Parathyroid adenoma (tissue), 2 donors: ENCODE data around the gene ASMTL.
A peak's percentile ranks its signal among the peaks of the same experiment; 100 is the strongest.

Source experiments
- H2AFZ ChIP-seq: fragments of 300-600 bp; sonication (generic); one replicate; pipeline ENCODE4 v1.7.0; 2017; ENCODE audit warnings: antibody characterized with exemption, mild to moderate bottlenecking
- H3K27ac ChIP-seq: fragments of 300-600 bp; sonication (generic); one replicate; pipeline ENCODE4 v1.7.0; 2017
- H3K27me3 ChIP-seq: fragments of 300-600 bp; sonication (generic); one replicate; pipeline ENCODE4 v1.7.0; 2017; ENCODE audit warnings: low read length; ENCODE audit not compliant: control insufficient read depth, insufficient read depth
- H3K36me3 ChIP-seq: fragments of 300-600 bp; sonication (generic); one replicate; pipeline ENCODE4 v1.7.0; 2017; ENCODE audit warnings: low read length; ENCODE audit not compliant: control insufficient read depth, insufficient read depth
- H3K4me1 ChIP-seq: fragments of 300-600 bp; sonication (generic); one replicate; pipeline ENCODE4 v1.7.0; 2017; ENCODE audit warnings: control low read depth
- H3K4me2 ChIP-seq: fragments of 300-600 bp; sonication (generic); one replicate; pipeline ENCODE4 v1.7.0; 2017; ENCODE audit warnings: low read length
- H3K4me3 ChIP-seq: fragments of 300-600 bp; sonication (generic); one replicate; pipeline ENCODE4 v1.7.0; 2017; ENCODE audit warnings: low read depth, low read length
- H3K79me2 ChIP-seq: fragments of 300-600 bp; sonication (generic); one replicate; pipeline ENCODE4 v1.7.0; 2017; ENCODE audit warnings: control low read depth
- H3K9ac ChIP-seq: fragments of 300-600 bp; sonication (generic); one replicate; pipeline ENCODE4 v1.7.0; 2017; ENCODE audit warnings: mild to moderate bottlenecking
- H3K9me3 ChIP-seq: fragments of 300-600 bp; sonication (generic); one replicate; pipeline ENCODE4 v1.7.0; 2017; ENCODE audit warnings: low read length; ENCODE audit not compliant: control insufficient read depth
- TF ChIP-seq, protein P1 (sequence below): fragments of 300-600 bp; sonication (generic); IDR thresholded peaks from one replicate; pipeline ENCODE4 v1.7.0; 2017; ENCODE audit warnings: antibody characterized with exemption, mild to moderate bottlenecking
- donor health status: primary hyperparathyroidism.

Gene ASMTL

DNA sequence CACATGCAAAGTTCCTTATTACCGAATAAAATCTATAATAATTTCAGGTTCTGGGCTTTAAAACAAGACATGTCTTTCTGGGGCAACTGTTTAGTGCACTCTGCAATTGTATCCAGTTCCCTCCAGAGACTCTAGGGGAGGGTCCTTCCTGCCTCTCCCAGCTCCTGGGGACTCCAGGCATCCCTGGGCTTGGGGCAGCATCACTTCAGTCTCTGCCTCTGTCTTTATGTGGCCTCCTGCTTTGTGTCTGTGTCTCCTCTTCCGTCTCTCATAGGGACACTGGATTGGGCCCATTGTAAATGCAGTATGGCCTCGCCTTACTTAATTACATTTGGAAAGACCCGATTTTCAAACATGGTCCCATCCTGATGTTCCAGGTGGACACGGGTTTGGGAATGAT lies 10.9 kb upstream of the ASMTL start:
- H3K27ac ChIP-seq, result peak overlapping the region; percentile 39
- H3K4me3 ChIP-seq, result no peak overlapping the region
- no peaks in the 10 kb centered on the region for H3K36me3 ChIP-seq
- TF ChIP-seq, protein P1, sequence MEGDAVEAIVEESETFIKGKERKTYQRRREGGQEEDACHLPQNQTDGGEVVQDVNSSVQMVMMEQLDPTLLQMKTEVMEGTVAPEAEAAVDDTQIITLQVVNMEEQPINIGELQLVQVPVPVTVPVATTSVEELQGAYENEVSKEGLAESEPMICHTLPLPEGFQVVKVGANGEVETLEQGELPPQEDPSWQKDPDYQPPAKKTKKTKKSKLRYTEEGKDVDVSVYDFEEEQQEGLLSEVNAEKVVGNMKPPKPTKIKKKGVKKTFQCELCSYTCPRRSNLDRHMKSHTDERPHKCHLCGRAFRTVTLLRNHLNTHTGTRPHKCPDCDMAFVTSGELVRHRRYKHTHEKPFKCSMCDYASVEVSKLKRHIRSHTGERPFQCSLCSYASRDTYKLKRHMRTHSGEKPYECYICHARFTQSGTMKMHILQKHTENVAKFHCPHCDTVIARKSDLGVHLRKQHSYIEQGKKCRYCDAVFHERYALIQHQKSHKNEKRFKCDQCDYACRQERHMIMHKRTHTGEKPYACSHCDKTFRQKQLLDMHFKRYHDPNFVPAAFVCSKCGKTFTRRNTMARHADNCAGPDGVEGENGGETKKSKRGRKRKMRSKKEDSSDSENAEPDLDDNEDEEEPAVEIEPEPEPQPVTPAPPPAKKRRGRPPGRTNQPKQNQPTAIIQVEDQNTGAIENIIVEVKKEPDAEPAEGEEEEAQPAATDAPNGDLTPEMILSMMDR, result no peak
- no peaks in the 10 kb centered on the region for H3K4me1 ChIP-seq
- H2AFZ ChIP-seq, result no peak overlapping the region
- H3K4me2 ChIP-seq, result no peak overlapping the region
- no peaks in the 10 kb centered on the region for H3K79me2 ChIP-seq
- no peak overlapping the region for H3K9ac ChIP-seq
- no peaks in the 10 kb centered on the region for H3K9me3 ChIP-seq
- H3K27me3 ChIP-seq, result no peaks in the 10 kb centered on the region

DNA sequence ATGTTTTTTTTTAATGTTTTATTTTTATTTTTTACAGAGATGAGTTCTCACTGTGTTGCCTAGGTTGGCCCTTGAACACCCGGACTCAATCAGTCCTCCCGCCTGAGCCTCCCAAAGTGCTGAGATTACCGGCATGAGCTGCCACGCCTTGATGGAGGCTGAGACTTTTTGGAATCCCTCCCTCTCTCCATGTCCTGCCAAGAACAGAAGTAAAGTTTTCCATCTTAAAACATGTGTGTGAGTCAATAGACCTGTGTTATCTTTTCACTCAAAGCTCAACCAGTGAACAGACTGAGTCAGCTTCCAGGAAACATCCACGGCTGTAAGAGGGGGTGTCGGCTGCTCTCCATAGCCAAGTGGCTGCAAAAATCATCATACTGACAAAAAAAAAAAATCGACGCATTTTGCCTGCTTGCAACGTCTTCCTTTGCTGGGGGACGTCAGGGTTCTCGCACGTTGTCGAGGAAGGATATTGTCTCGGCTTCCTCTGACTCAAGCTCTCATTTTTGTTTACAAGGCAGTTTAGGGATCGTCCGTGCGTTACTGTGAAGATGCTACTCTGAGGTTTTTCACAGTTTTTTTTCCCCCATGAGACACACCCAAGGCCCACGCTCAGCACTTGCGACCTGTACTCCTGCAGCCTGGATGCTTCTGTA lies 10.0 kb upstream of the ASMTL start:
- TF ChIP-seq, protein P1, result no peak
- H3K27me3 ChIP-seq, result no peaks in the 10 kb centered on the region
- no peak overlapping the region for H3K9ac ChIP-seq
- H3K4me3 ChIP-seq, result no peak overlapping the region
- no peaks in the 10 kb centered on the region for H3K36me3 ChIP-seq
- no peak overlapping the region for H3K4me2 ChIP-seq
- no peaks in the 10 kb centered on the region for H3K79me2 ChIP-seq
- no peak overlapping the region for H2AFZ ChIP-seq
- no peaks in the 10 kb centered on the region for H3K9me3 ChIP-seq
- H3K4me1 ChIP-seq, result no peaks in the 10 kb centered on the region
- peak overlapping the region; percentile 53 for H3K27ac ChIP-seq

DNA sequence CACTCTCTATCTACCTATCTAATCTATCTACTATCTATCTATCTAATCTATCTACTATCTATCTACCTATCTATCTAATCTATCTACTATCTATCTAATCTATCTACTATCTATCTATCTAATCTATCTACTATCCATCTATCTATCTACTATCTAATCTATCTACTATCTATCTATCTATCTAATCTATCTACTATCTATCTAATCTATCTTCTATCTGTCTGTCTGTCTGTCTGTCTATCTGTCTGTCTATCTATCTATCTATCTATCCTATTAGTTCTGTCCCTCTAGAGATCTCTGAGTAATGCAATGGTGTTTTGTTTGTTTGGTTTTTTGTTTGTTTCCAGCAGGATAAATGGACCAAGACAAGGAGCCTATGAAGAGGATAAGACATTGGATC lies 9.4 kb upstream of the ASMTL start:
- H3K27ac ChIP-seq, result peak overlapping the region; percentile 53

DNA sequence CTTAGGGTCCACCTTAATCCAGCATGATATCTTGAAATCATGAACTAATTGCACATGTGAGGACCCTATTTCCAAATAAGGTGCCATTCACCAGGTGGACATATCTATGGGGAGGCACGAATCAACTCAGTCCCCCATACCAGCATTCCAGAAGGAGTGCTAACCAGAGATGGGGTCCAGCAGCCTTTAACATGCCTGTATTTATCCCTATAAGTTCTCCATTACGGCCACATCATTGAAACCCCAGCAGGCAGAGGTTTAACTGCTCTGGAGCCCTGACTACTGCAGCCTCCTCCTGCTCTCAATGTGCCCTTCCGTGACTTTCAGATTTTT lies 3.2 kb upstream of the ASMTL start:
- Histone ChIP-seq H3K79me2 (peaks cover 7% of the 10 kb centered on the region), H3K4me3 (no peak overlapping the region), H3K36me3 (no peaks in the 10 kb centered on the region), H3K4me2 (no peak overlapping the region), H3K9ac (no peak overlapping the region), H3K27ac (no peak overlapping the region), H3K9me3 (no peaks in the 10 kb centered on the region), H2AFZ (no peak overlapping the region), H3K27me3 (no peaks in the 10 kb centered on the region), H3K4me1 (no peaks in the 10 kb centered on the region)
- TF ChIP-seq, protein P1, result no peak

More for the DNA sequence above, 9.4 kb upstream of the ASMTL start:
- H3K79me2 ChIP-seq, result no peaks in the 10 kb centered on the region
- no peaks in the 10 kb centered on the region for H3K4me1 ChIP-seq
- no peaks in the 10 kb centered on the region for H3K9me3 ChIP-seq
- no peaks in the 10 kb centered on the region for H3K27me3 ChIP-seq
- H3K4me3 ChIP-seq, result no peak overlapping the region
- TF ChIP-seq, protein P1, result no peak
- H3K4me2 ChIP-seq, result no peak overlapping the region
- no peak overlapping the region for H3K9ac ChIP-seq
- no peak overlapping the region for H2AFZ ChIP-seq
- no peaks in the 10 kb centered on the region for H3K36me3 ChIP-seq
